Breast epithelium (tissue), 4 donors: ENCODE data around the gene NUDT7. TPM values are rescaled to one million over a fixed set of nuclear protein-coding genes. Genes with fewer than 3 reads are reported as not detected.

ENCODE experiments used
- DNase-seq, 2 donors: peaks; one replicate each; pipeline ENCODE4 v3.0.0-alpha.2; 2019; ENCODE audit warnings: low spot score in 2 of 2
- H3K27ac ChIP-seq, 2 donors: fragments of 200-600 bp; sonication (generic) in 1 of 2; one replicate each; pipeline ENCODE4 v1.5.1; 2016 to 2019; ENCODE audit warnings: mild to moderate bottlenecking in 1 of 2
- H3K27me3 ChIP-seq, 2 donors: fragments of 200-600 bp; sonication (generic) in 1 of 2; one replicate each; pipeline versions ENCODE4 v1.5.1 to v1.6.0; 2017 to 2019; ENCODE audit warnings: control low read depth in 1 of 2, mild to moderate bottlenecking in 1 of 2
- H3K36me3 ChIP-seq: fragments of 200-600 bp; one replicate; pipeline ENCODE4 v1.5.1; 2019
- H3K4me1 ChIP-seq, 2 donors: fragments of 200-600 bp; sonication (generic); one replicate each; pipeline ENCODE4 v1.5.1; 2016 to 2019; ENCODE audit warnings: control low read depth in 1 of 2
- H3K4me3 ChIP-seq, 3 donors: fragments of 200-600 bp; sonication (generic); 1 replicate in 2 of 3; 2 replicates in 1 of 3; pipeline ENCODE4 v1.5.1; 2016 to 2019; ENCODE audit warnings: mild to moderate bottlenecking in 3 of 3, moderate library complexity in 2 of 3
- H3K9me3 ChIP-seq, 2 donors: fragments of 200-600 bp; sonication (generic) in 1 of 2; one replicate each; pipeline ENCODE4 v1.5.1; 2016 to 2019; ENCODE audit warnings: control low read depth in 1 of 2
- CTCF ChIP-seq, 3 donors: fragments of 450-650 bp; IDR thresholded peaks; one replicate each; pipeline ENCODE4 v1.5.1; 2016 to 2017; ENCODE audit warnings: antibody characterized with exemption in 3 of 3, mild to moderate bottlenecking in 3 of 3, moderate library complexity in 3 of 3
- POLR2A ChIP-seq: fragments of 450-650 bp; IDR thresholded peaks from one replicate; pipeline ENCODE4 v1.6.1; 2016; ENCODE audit warnings: antibody characterized with exemption, mild to moderate bottlenecking, moderate library complexity
- POLR2AphosphoS5 ChIP-seq, 3 donors: sonication (generic); formaldehyde crosslinking; IDR thresholded peaks; one replicate each; pipeline ENCODE4 v1.6.1; 2017; ENCODE audit warnings: antibody characterized with exemption in 3 of 3
- intact Hi-C: fragments of 100-400 bp; cut with DNase I; formaldehyde crosslinking; loops from one replicate; pipeline ENCODE4 v1.15.1; 2023; ENCODE audit warnings: low total_unique reads
- total RNA-seq, 3 donors: library from RNA; depleted of rRNA; stranded (reverse); fragments of >200 nt; gene quantifications; one replicate each; pipeline ENCODE4 v1.1.0, GENCODE V29; 2016

Gene NUDT7
- total RNA-seq, 3 donors from 2014 or later = 4.9 to 12.3 (median 11.1) TPM

GRCh38 chr16:77781091-77781490, 58.8 kb downstream of the NUDT7 start:
- H3K4me1 ChIP-seq = no peaks in the 10 kb centered on the region
- intact Hi-C loops = no loop called here
- no peak for TF ChIP-seq CTCF (IDR thresholded peaks at IDR 0.05)
- no peak for TF ChIP-seq POLR2A
- TF ChIP-seq POLR2AphosphoS5 (IDR thresholded peaks at IDR 0.05) = no peak
- no peaks in the 10 kb centered on the region for H3K36me3 ChIP-seq
- H3K27ac ChIP-seq = no peak overlapping the region
- H3K27me3 ChIP-seq = peaks cover 0 to 9% of the 10 kb centered on the region in 2 donors
- DNase-seq = no peak
- no peak overlapping the region for H3K4me3 ChIP-seq
- no peaks in the 10 kb centered on the region for H3K9me3 ChIP-seq

GRCh38 chr16:77782694-77783093, 60.4 kb downstream of the NUDT7 start:
- DNase-seq = no peak
- Histone ChIP-seq H3K27me3 (peaks cover 0 to 14% of the 10 kb centered on the region in 2 donors), H3K36me3 (no peaks in the 10 kb centered on the region), H3K4me1 (no peaks in the 10 kb centered on the region), H3K27ac (no peak overlapping the region), H3K9me3 (no peaks in the 10 kb centered on the region), H3K4me3 (no peak overlapping the region)
- TF ChIP-seq CTCF (IDR thresholded peaks at IDR 0.05) (no peak), POLR2A (no peak), POLR2AphosphoS5 (IDR thresholded peaks at IDR 0.05) (no peak)
- intact Hi-C loops = no loop called here

GRCh38 chr16:77784441-77785372, 62.4 kb downstream of the NUDT7 start:
- no peak for TF ChIP-seq POLR2AphosphoS5 (IDR thresholded peaks at IDR 0.05)
- TF ChIP-seq POLR2A = no peak
- no peak for TF ChIP-seq CTCF (IDR thresholded peaks at IDR 0.05)
- H3K27me3 ChIP-seq = peaks cover 0 to 34% of the 10 kb centered on the region in 2 donors
- intact Hi-C loops = no loop called here

GRCh38 chr16:77785373-77785764, 63.1 kb downstream of the NUDT7 start:
- Histone ChIP-seq H3K36me3 (no peaks in the 10 kb centered on the region), H3K4me1 (no peaks in the 10 kb centered on the region), H3K9me3 (no peaks in the 10 kb centered on the region), H3K4me3 (no peak overlapping the region), H3K27me3 (peaks cover 0 to 41% of the 10 kb centered on the region in 2 donors), H3K27ac (no peak overlapping the region)
- intact Hi-C loops = no loop called here
- no peak for DNase-seq
- TF ChIP-seq CTCF (IDR thresholded peaks at IDR 0.05) (no peak), POLR2AphosphoS5 (IDR thresholded peaks at IDR 0.05) (no peak), POLR2A (no peak)

More at GRCh38 chr16:77784441-77785372, 62.4 kb downstream of the NUDT7 start:
- DNase-seq = no peak
- Histone ChIP-seq H3K4me3 (no peak overlapping the region), H3K27ac (no peak overlapping the region), H3K4me1 (no peaks in the 10 kb centered on the region), H3K9me3 (no peaks in the 10 kb centered on the region), H3K36me3 (no peaks in the 10 kb centered on the region)

- Histone ChIP-seq H3K4me3 (no peak overlapping the region), H3K36me3 (no peaks in the 10 kb centered on the region), H3K9me3 (no peaks in the 10 kb centered on the region), H3K4me1 (no peaks in the 10 kb centered on the region), H3K27me3 (peaks cover 0 to 50% of the 10 kb centered on the region in 2 donors), H3K27ac (no peak overlapping the region)
- DNase-seq = no peak
- no peak for TF ChIP-seq POLR2AphosphoS5 (IDR thresholded peaks at IDR 0.05)
- TF ChIP-seq POLR2A = no peak
- TF ChIP-seq CTCF (IDR thresholded peaks at IDR 0.05) = no peak
- intact Hi-C loops = no loop called here
Measured at GRCh38 chr16:77786186-77786847, 64.0 kb downstream of the NUDT7 start.
